Loucy (cell line): Measurements from ENCODE around the gene HMX2.

ENCODE experiments used
- H2AFZ ChIP-seq: fragments of 200-600 bp; sonication (generic); 2 replicates; pipeline ENCODE4 v1.6.0; 2016; ENCODE audit warnings: antibody characterized with exemption, mild to moderate bottlenecking, low read length, moderate library complexity
- H3F3A ChIP-seq: fragments of 200-600 bp; 2 replicates; pipeline ENCODE4 v1.6.0; 2016; ENCODE audit warnings: antibody characterized with exemption, low read depth, mild to moderate bottlenecking
- H3K27me3 ChIP-seq: fragments of 200-600 bp; sonication (generic); 2 replicates; pipeline ENCODE4 v1.6.1; 2014; ENCODE audit warnings: low read length, mild to moderate bottlenecking; ENCODE audit not compliant: insufficient read depth, poor library complexity, severe bottlenecking
- H3K36me3 ChIP-seq: fragments of 200-600 bp; sonication (generic); 2 replicates; pipeline ENCODE4 v1.6.1; 2016; ENCODE audit warnings: low read length; ENCODE audit not compliant: insufficient read depth
- H3K4me1 ChIP-seq: fragments of 200-600 bp; sonication (generic); 2 replicates; pipeline ENCODE4 v1.5.1; 2014; ENCODE audit warnings: low read length, mild to moderate bottlenecking; ENCODE audit not compliant: insufficient read depth, poor library complexity, severe bottlenecking
- H3K4me2 ChIP-seq: fragments of 200-600 bp; sonication (generic); 2 replicates; pipeline ENCODE4 v1.6.0; 2014; ENCODE audit warnings: antibody characterized with exemption, low read length, low read depth, mild to moderate bottlenecking; ENCODE audit not compliant: poor library complexity, severe bottlenecking
- H3K4me3 ChIP-seq: fragments of 200-600 bp; sonication (generic); 2 replicates; pipeline ENCODE4 v1.5.1; 2014; ENCODE audit warnings: low read length, mild to moderate bottlenecking, mixed read lengths; ENCODE audit not compliant: poor library complexity, severe bottlenecking
- H3K79me2 ChIP-seq: fragments of 200-600 bp; sonication (generic); 2 replicates; pipeline ENCODE4 v1.6.1; 2014; ENCODE audit warnings: low read length; ENCODE audit not compliant: insufficient read depth
- H3K9ac ChIP-seq: fragments of 200-600 bp; sonication (generic); 2 replicates; pipeline ENCODE4 v1.6.0; 2014; ENCODE audit warnings: mild to moderate bottlenecking, low read depth, low read length, moderate library complexity; ENCODE audit not compliant: poor library complexity, severe bottlenecking
- H3K9me2 ChIP-seq: fragments of 200-600 bp; sonication (generic); replicated peaks from 2 replicates; pipeline ENCODE4 v1.6.1; 2016; ENCODE audit warnings: low read depth, low read length, mixed read lengths
- H3K9me3 ChIP-seq: fragments of 200-600 bp; sonication (generic); 2 replicates; pipeline ENCODE4 v1.6.1; 2014; ENCODE audit warnings: mild to moderate bottlenecking, antibody characterized with exemption, low read length, low read depth; ENCODE audit not compliant: insufficient read depth
- H4K20me1 ChIP-seq: fragments of 200-600 bp; sonication (generic); 2 replicates; pipeline ENCODE4 v1.6.0; 2014; ENCODE audit warnings: antibody characterized with exemption, low read length, mild to moderate bottlenecking; ENCODE audit not compliant: insufficient read depth, poor library complexity, severe bottlenecking
- EZH2phosphoT487 ChIP-seq: fragments of 200-600 bp; IDR thresholded peaks from 2 replicates; pipeline ENCODE4 v1.6.1; 2018; ENCODE audit warnings: antibody characterized with exemption, mild to moderate bottlenecking, moderate library complexity, borderline replicate concordance
- TF ChIP-seq, protein P1 (sequence below): fragments of 200-600 bp; sonication (generic); conservative IDR thresholded peaks from 2 replicates; pipeline ENCODE4 v1.5.1; 2014; ENCODE audit warnings: mild to moderate bottlenecking, antibody characterized with exemption, low read length

The HMX2 gene

DNA sequence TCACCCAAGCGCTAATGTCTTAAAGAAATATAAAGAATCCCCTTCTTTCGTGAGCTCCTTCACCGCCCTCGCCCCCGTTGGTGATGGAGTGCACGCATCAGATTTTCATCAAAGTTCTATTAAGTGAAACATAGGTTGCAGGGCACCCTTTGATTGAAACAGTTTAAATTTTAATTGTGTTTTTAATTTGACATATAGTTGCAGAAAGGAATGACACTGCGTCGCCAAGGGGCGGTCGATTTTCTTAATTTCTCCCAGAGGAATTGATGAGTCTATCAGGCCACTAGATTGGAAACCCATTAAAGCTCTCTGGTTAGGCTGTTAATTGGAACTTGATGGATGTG is 4.1 kb upstream of the HMX2 start:
- Histone ChIP-seq H3K36me3 (no peaks in the 10 kb centered on the region), H3K9me2 (no peaks in the 10 kb centered on the region), H3K27me3 (peaks cover 5% of the 10 kb centered on the region), H3K9ac (no peak overlapping the region), H3K4me1 (no peaks in the 10 kb centered on the region), H4K20me1 (no peaks in the 10 kb centered on the region), H3K4me2 (no peak overlapping the region), H3K79me2 (no peaks in the 10 kb centered on the region), H2AFZ (no peak overlapping the region), H3K4me3 (no peak overlapping the region), H3K9me3 (no peaks in the 10 kb centered on the region), H3F3A (no peaks in the 10 kb centered on the region)
- TF ChIP-seq, protein P1, sequence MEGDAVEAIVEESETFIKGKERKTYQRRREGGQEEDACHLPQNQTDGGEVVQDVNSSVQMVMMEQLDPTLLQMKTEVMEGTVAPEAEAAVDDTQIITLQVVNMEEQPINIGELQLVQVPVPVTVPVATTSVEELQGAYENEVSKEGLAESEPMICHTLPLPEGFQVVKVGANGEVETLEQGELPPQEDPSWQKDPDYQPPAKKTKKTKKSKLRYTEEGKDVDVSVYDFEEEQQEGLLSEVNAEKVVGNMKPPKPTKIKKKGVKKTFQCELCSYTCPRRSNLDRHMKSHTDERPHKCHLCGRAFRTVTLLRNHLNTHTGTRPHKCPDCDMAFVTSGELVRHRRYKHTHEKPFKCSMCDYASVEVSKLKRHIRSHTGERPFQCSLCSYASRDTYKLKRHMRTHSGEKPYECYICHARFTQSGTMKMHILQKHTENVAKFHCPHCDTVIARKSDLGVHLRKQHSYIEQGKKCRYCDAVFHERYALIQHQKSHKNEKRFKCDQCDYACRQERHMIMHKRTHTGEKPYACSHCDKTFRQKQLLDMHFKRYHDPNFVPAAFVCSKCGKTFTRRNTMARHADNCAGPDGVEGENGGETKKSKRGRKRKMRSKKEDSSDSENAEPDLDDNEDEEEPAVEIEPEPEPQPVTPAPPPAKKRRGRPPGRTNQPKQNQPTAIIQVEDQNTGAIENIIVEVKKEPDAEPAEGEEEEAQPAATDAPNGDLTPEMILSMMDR = no peak
- TF ChIP-seq EZH2phosphoT487 = no peak

DNA sequence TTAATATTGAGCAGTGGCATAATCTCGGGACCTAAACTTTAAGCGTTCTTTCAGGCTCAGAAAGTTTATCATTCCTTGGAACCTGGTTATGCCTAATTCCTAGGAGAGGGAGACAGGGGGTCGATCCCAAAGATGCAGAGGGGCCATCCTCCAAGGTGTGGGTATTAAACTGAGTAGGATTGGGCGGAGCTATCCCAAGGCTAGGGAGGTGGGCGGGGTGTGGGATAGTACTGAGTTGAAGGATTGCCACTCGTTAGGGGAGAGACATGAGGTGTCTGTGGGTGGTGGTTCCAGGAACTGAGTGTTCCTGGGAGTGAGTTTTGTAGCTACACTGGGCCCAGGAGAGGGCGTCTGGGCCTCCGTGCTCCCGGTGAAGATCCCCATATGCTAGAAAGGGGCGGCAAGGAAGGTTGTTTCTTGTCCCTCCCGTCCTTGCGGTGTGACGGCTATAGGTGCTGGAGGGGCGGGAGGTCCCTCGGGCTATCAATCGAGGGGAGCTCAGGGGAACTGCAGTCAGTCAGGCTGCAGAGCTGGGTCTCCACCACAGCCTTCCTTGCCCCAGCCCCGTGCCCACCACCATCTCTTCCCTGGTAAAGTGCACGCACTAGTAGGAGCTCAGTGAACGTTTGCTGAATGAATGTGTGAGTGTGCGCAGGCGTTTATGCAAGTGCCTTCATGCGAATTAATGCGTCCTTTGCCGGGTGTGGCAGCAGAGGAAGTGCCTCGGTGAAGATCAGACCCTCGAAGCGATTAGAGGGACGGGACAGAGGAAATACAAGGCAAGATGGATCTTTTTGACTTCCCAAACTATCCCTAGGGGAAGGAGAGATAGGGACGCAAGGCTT is 3.0 kb upstream of the HMX2 start:
- no peaks in the 10 kb centered on the region for H3K79me2 ChIP-seq
- H3K27me3 ChIP-seq = peaks cover 5% of the 10 kb centered on the region
- no peaks in the 10 kb centered on the region for H4K20me1 ChIP-seq
- H3K36me3 ChIP-seq = no peaks in the 10 kb centered on the region
- no peak overlapping the region for H3K4me3 ChIP-seq
- no peak overlapping the region for H3K4me2 ChIP-seq
- H3K9me2 ChIP-seq = no peaks in the 10 kb centered on the region
- H3F3A ChIP-seq = no peaks in the 10 kb centered on the region
- H3K4me1 ChIP-seq = no peaks in the 10 kb centered on the region
- TF ChIP-seq, protein P1 = no peak
- TF ChIP-seq EZH2phosphoT487 = no peak
- no peak overlapping the region for H3K9ac ChIP-seq
- no peaks in the 10 kb centered on the region for H3K9me3 ChIP-seq
- H2AFZ ChIP-seq = no peak overlapping the region

DNA sequence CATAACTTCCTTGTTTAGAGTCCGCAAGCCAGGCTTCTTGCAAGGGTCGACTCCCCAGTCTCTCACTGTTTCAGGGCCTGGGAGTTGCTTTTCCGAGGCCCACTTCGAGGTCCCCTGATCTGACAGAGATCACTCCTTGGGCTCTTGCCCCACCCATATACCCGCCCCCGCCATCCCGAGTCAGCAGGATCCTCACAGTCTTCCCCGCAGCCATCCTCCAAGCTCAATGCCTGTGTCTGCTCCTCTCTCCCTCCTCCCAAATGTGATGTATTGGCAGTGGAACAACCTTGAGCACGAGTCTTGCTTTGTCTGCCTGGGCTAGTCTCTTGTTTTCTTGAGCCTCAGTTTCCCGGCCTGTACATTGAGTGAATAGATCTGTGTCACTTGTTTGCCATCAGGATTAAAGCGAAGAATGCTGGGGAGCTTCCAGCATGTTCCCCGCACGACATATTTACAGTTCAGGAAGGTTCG is 2.4 kb upstream of the HMX2 start:
- no peaks in the 10 kb centered on the region for H4K20me1 ChIP-seq
- H3F3A ChIP-seq = no peaks in the 10 kb centered on the region
- no peaks in the 10 kb centered on the region for H3K4me1 ChIP-seq
- no peaks in the 10 kb centered on the region for H3K79me2 ChIP-seq
- H3K9ac ChIP-seq = no peak overlapping the region
- no peaks in the 10 kb centered on the region for H3K36me3 ChIP-seq
- no peak overlapping the region for H3K4me3 ChIP-seq
- H3K9me2 ChIP-seq = no peaks in the 10 kb centered on the region
- no peak overlapping the region for H2AFZ ChIP-seq
- TF ChIP-seq EZH2phosphoT487 = no peak
- TF ChIP-seq, protein P1 = no peak
- H3K27me3 ChIP-seq = peaks cover 5% of the 10 kb centered on the region
- no peaks in the 10 kb centered on the region for H3K9me3 ChIP-seq
- no peak overlapping the region for H3K4me2 ChIP-seq
